HG02642 (cell line): ENCODE data around the gene CCDC97.
A peak's percentile ranks its signal among the peaks of the same experiment; 100 is the strongest.

Experiments used
- ATAC-seq: cut with Tn5 transposase; IDR thresholded peaks from one replicate; pipeline ENCODE4 v1.9.1; 2021; ENCODE audit warnings: mild to moderate bottlenecking; ENCODE audit not compliant: unreplicated experiment, poor library complexity

CCDC97 gene

GRCh38 chr19:41318696-41319499 lies 8.9 kb downstream of the CCDC97 start:
- no peak for ATAC-seq

GRCh38 chr19:41319500-41320184 lies 9.7 kb downstream of the CCDC97 start:
- no peak for ATAC-seq

- ATAC-seq = no peak
Measured at GRCh38 chr19:41320185-41320518, 10.2 kb downstream of the CCDC97 start.

GRCh38 chr19:41320568-41320967 lies 10.6 kb downstream of the CCDC97 start:
- no peak for ATAC-seq

- ATAC-seq = no peak
Measured at GRCh38 chr19:41321204-41321599, 11.2 kb downstream of the CCDC97 start.

- no peak for ATAC-seq
Measured at GRCh38 chr19:41321600-41322270, 11.8 kb downstream of the CCDC97 start.

GRCh38 chr19:41322451-41322850 lies 12.5 kb downstream of the CCDC97 start:
- no peak for ATAC-seq

GRCh38 chr19:41323023-41323422 lies 13.1 kb downstream of the CCDC97 start:
- ATAC-seq = no peak

GRCh38 chr19:41323430-41324125 lies 13.6 kb downstream of the CCDC97 start:
- ATAC-seq = no peak

GRCh38 chr19:41324231-41324702 lies 14.3 kb downstream of the CCDC97 start:
- no peak for ATAC-seq

- no peak for ATAC-seq
Measured at GRCh38 chr19:41324921-41325639, 15.1 kb downstream of the CCDC97 start.

GRCh38 chr19:41325640-41325946 lies 15.6 kb downstream of the CCDC97 start:
- no peak for ATAC-seq

GRCh38 chr19:41325947-41326706 lies 16.2 kb downstream of the CCDC97 start:
- no peak for ATAC-seq

GRCh38 chr19:41327076-41327575 lies 17.2 kb downstream of the CCDC97 start:
- no peak for ATAC-seq

- ATAC-seq = peak; percentile 62
Measured at GRCh38 chr19:41327576-41328156, 17.7 kb downstream of the CCDC97 start.

- ATAC-seq = peak; percentile 8
Measured at GRCh38 chr19:41328157-41328841, 18.3 kb downstream of the CCDC97 start.

GRCh38 chr19:41328842-41329225 lies 18.9 kb downstream of the CCDC97 start:
- ATAC-seq = peak; percentile 0

GRCh38 chr19:41330481-41330880 lies 20.5 kb downstream of the CCDC97 start:
- no peak for ATAC-seq
